OCI-LY3 (cell line): ENCODE data around the gene FBXO28.

ENCODE experiments used
- H2AFZ ChIP-seq: fragments of 200-600, 300-600 bp; shearing (Covaris generic); 2 replicates; pipeline ENCODE4 v1.6.0; 2014; ENCODE audit warnings: antibody characterized with exemption, low read depth, low read length
- H3K27ac ChIP-seq: fragments of 200-600, 300-600 bp; sonication (generic); 2 replicates; pipeline ENCODE4 v1.5.1; 2014; ENCODE audit warnings: mild to moderate bottlenecking, low read length, moderate library complexity, mixed read lengths
- H3K27me3 ChIP-seq: fragments of 200-600, 300-600 bp; sonication (generic); 2 replicates; pipeline ENCODE4 v1.6.1; 2014; ENCODE audit warnings: low read depth, low read length, mixed read lengths
- H3K36me3 ChIP-seq: fragments of 200-600, 300-600 bp; sonication (generic); replicated peaks from 2 replicates; pipeline ENCODE3; 2014; ENCODE audit warnings: low read depth, low read length, mixed read lengths
- H3K4me1 ChIP-seq: fragments of 300-600, 200-600 bp; sonication (generic); 2 replicates; pipeline ENCODE4 v1.6.1; 2014; ENCODE audit warnings: low read length, mixed read lengths
- H3K4me2 ChIP-seq: fragments of 200-600, 300-600 bp; sonication (generic); 2 replicates; pipeline ENCODE4 v1.6.1; 2014; ENCODE audit warnings: low read length, mixed read lengths
- H3K4me3 ChIP-seq: fragments of 300-600, 200-600 bp; sonication (generic); 2 replicates; pipeline ENCODE4 v1.5.1; 2014; ENCODE audit warnings: antibody characterized with exemption, mild to moderate bottlenecking, low read length, moderate library complexity
- H3K79me2 ChIP-seq: fragments of 300-600, 200-600 bp; shearing (Covaris generic); 2 replicates; pipeline ENCODE4 v1.6.1; 2014; ENCODE audit warnings: mild to moderate bottlenecking, low read length, mixed read lengths
- H3K9ac ChIP-seq: fragments of 300-600, 200-600 bp; shearing (Covaris generic); 2 replicates; pipeline ENCODE4 v1.6.0; 2014; ENCODE audit warnings: mild to moderate bottlenecking, low read length, moderate library complexity
- H3K9me3 ChIP-seq: fragments of 200-600, 300-600 bp; shearing (Covaris generic); 2 replicates; pipeline ENCODE4 v1.6.1; 2014; ENCODE audit warnings: low read length, mixed read lengths; ENCODE audit not compliant: insufficient read depth
- H4K20me1 ChIP-seq: fragments of 200-600, 300-600 bp; sonication (generic); 2 replicates; pipeline ENCODE4 v1.6.1; 2016; ENCODE audit warnings: low read length, mixed read lengths; ENCODE audit not compliant: insufficient read depth
- CTCF ChIP-seq: fragments of 200-600, 300-600 bp; sonication (generic); IDR thresholded peaks from 2 replicates; pipeline ENCODE4 v1.5.1; 2014; ENCODE audit warnings: antibody characterized with exemption, low read length, low read depth
- EZH2phosphoT487 ChIP-seq: fragments of 200-600 bp; shearing (Covaris generic); IDR thresholded peaks from 2 replicates; pipeline ENCODE4 v1.6.1; 2018; ENCODE audit warnings: antibody characterized with exemption, mixed run types, low read depth

Gene FBXO28

DNA sequence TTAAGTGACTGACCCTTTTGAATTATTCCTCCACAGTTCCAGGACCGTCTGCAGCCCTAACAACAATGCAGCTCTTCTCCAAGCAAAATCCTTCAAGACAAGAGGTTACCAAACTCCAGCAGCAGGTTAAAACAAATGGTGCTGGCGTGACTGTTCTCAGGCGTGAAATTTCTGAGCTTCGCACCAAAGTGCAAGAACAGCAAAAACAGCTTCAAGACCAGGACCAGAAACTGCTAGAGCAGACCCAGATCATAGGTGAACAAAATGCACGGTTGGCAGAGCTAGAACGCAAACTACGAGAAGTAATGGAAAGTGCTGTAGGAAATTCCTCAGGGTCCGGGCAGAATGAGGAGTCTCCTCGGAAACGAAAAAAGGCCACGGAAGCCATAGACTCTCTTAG, 43.4 kb downstream of the FBXO28 start:
- Histone ChIP-seq H3K9me3 (no peaks in the 10 kb centered on the region), H3K4me2 (no peak overlapping the region), H4K20me1 (no peaks in the 10 kb centered on the region), H3K4me1 (no peaks in the 10 kb centered on the region), H3K9ac (no peak overlapping the region), H3K79me2 (no peaks in the 10 kb centered on the region), H3K27me3 (no peaks in the 10 kb centered on the region), H2AFZ (no peak overlapping the region), H3K36me3 (peaks cover 46% of the 10 kb centered on the region), H3K27ac (no peak overlapping the region), H3K4me3 (no peak overlapping the region)
- TF ChIP-seq CTCF (no peak), EZH2phosphoT487 (no peak)

- H2AFZ ChIP-seq = no peak overlapping the region
- TF ChIP-seq EZH2phosphoT487 (no peak), CTCF (no peak)
- H3K4me1 ChIP-seq = no peaks in the 10 kb centered on the region
- no peak overlapping the region for H3K4me3 ChIP-seq
- H3K27me3 ChIP-seq = no peaks in the 10 kb centered on the region
- H3K4me2 ChIP-seq = no peak overlapping the region
- no peaks in the 10 kb centered on the region for H4K20me1 ChIP-seq
- no peaks in the 10 kb centered on the region for H3K79me2 ChIP-seq
- H3K9me3 ChIP-seq = no peaks in the 10 kb centered on the region
- no peak overlapping the region for H3K9ac ChIP-seq
- H3K36me3 ChIP-seq = peaks cover 44% of the 10 kb centered on the region
- H3K27ac ChIP-seq = no peak overlapping the region
Measured at GRCh38 chr1:224159541-224159940, 45.6 kb downstream of the FBXO28 start.

DNA sequence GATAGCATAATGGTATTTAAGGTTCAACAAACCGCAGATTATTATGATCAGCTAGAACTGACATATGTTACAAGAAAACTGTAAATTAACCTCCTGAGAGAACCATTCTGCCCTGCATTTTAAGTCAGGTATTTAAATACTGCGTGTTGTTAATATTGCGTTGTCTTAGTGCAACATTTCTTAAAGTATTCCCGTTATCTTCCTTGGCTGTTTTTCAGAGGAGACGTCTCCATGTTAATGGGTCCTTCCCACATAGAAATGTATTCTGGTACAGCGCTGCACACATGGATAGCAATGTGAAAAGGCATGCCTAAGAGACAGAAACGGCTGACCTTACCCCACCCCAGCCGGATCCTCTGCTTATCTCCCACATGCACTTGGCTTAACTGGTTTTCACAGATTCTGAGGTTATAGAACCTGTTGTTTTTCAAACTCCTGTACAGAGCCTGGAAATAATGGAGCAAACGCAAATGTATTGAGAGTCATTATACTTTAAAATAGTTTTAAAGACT, 46.3 kb downstream of the FBXO28 start:
- Histone ChIP-seq H2AFZ (no peak overlapping the region), H3K27me3 (no peaks in the 10 kb centered on the region)

GRCh38 chr1:224162768-224163167, 48.9 kb downstream of the FBXO28 start:
- peaks cover 27% of the 10 kb centered on the region for H3K36me3 ChIP-seq
- no peaks in the 10 kb centered on the region for H4K20me1 ChIP-seq
- H3K4me2 ChIP-seq = no peak overlapping the region
- no peaks in the 10 kb centered on the region for H3K27me3 ChIP-seq
- no peak overlapping the region for H2AFZ ChIP-seq
- TF ChIP-seq CTCF = no peak
- no peak for TF ChIP-seq EZH2phosphoT487
- no peaks in the 10 kb centered on the region for H3K79me2 ChIP-seq
- no peaks in the 10 kb centered on the region for H3K9me3 ChIP-seq
- no peaks in the 10 kb centered on the region for H3K4me1 ChIP-seq
- no peak overlapping the region for H3K9ac ChIP-seq
- no peak overlapping the region for H3K4me3 ChIP-seq
- no peak overlapping the region for H3K27ac ChIP-seq

More for the DNA sequence above, 46.3 kb downstream of the FBXO28 start:
- no peaks in the 10 kb centered on the region for H3K4me1 ChIP-seq
- H3K79me2 ChIP-seq = no peaks in the 10 kb centered on the region
- no peak overlapping the region for H3K27ac ChIP-seq
- H3K36me3 ChIP-seq = peaks cover 44% of the 10 kb centered on the region
- H3K9ac ChIP-seq = no peak overlapping the region
- no peak for TF ChIP-seq CTCF
- no peak for TF ChIP-seq EZH2phosphoT487
- no peaks in the 10 kb centered on the region for H3K9me3 ChIP-seq
- no peaks in the 10 kb centered on the region for H4K20me1 ChIP-seq
- H3K4me3 ChIP-seq = no peak overlapping the region
- no peak overlapping the region for H3K4me2 ChIP-seq
